K562 (cell line): Measurements from ENCODE around the gene LRRC4C. TPM values are rescaled to one million over a fixed set of nuclear protein-coding genes. Genes with fewer than 3 reads are reported as not detected.

ENCODE experiments used
- ATAC-seq: fragments of 200-7000 bp; cut with Tn5 transposase; 3 replicates; pipeline ENCODE4 v1.9.1; 2020; ENCODE audit warnings: moderate library complexity
- BruUV-seq: library from RNA; stranded (reverse); fragments of 400-500 nt; replicated peaks from 2 replicates; lab custom pipeline; 2021; lab: Mats Ljungman, UMichigan
- CTCF ChIA-PET: fragments of 300-600 bp; formaldehyde crosslinking; extraction: SDS; loops from one replicate; lab custom pipeline; 2021; ENCODE audit warnings: low intra/inter-chr PET ratio; lab: Yijun Ruan, JAX
- POLR2A ChIA-PET: fragments of 300-600, 350-650 bp; sonication (Branson Sonifier 250); formaldehyde crosslinking; extraction: SDS; loops from one replicate; lab custom pipeline; 2021; ENCODE audit warnings: antibody characterized with exemption, inconsistent platforms; lab: Yijun Ruan, JAX
- DNase-seq, 4 experiments: peaks; one replicate each; pipeline versions ENCODE4 v3.0.0 to v3.0.0-alpha.2; 2011 to 2018; ENCODE audit warnings: low spot score in 3 of 4, mixed read lengths in 3 of 4; ENCODE audit errors: extremely low read depth in 1 of 4
- FAIRE-seq: peaks from 2 replicates; lab custom pipeline; 2011; peaks lifted over from hg19 to GRCh38; lab: Jason Lieb, UNC
- H2AFZ ChIP-seq: 2 replicates; pipeline ENCODE4 v1.6.0; 2011; ENCODE audit warnings: low read depth, low read length, control low read depth, inconsistent platforms
- H3K27ac ChIP-seq: fragments of 200-600 bp; 3 replicates; pipeline ENCODE4 v1.8.0; 2011; ENCODE audit warnings: low read depth, mild to moderate bottlenecking, control low read depth, inconsistent platforms, low read length, moderate library complexity, mixed read lengths; ENCODE audit errors: extremely low read depth
- H3K27me3 ChIP-seq, 2 experiments: fragments of 300-600 bp in 1 of 2; 2 replicates in 1 of 2; 3 replicates in 1 of 2; pipeline versions ENCODE4 v1.6.0 to v1.8.0; 2011; ENCODE audit warnings: inconsistent platforms in 2 of 2, low read length in 2 of 2, mild to moderate bottlenecking in 1 of 2, mixed read lengths in 1 of 2, moderate library complexity in 1 of 2; ENCODE audit not compliant: control insufficient read depth in 2 of 2, insufficient read depth in 2 of 2
- H3K36me3 ChIP-seq: fragments of 300-600 bp; 3 replicates; pipeline ENCODE4 v1.8.0; 2011; ENCODE audit warnings: mild to moderate bottlenecking, low read length, inconsistent platforms; ENCODE audit not compliant: control insufficient read depth, insufficient read depth
- H3K4me1 ChIP-seq, 2 experiments: fragments of 200-600 bp in 1 of 2; replicated peaks in 1 of 2; 2 replicates in 1 of 2; 3 replicates in 1 of 2; pipeline versions ENCODE4 v1.5.1 to v1.8.0; 2011; ENCODE audit warnings: inconsistent platforms in 2 of 2, low read length in 2 of 2, mild to moderate bottlenecking in 1 of 2, mixed read lengths in 1 of 2, moderate library complexity in 1 of 2; ENCODE audit not compliant: control insufficient read depth in 2 of 2, insufficient read depth in 2 of 2
- H3K4me2 ChIP-seq: 2 replicates; pipeline ENCODE4 v1.6.1; 2011; ENCODE audit warnings: low read length, control low read depth, inconsistent platforms, mixed read lengths; ENCODE audit not compliant: insufficient read depth
- H3K4me3 ChIP-seq: fragments of 200-600 bp; sonication (generic), shearing (Covaris generic); 2 replicates; pipeline ENCODE4 v1.5.1; 2016; ENCODE audit warnings: control low read depth, inconsistent platforms
- H3K79me2 ChIP-seq: fragments of 200-600 bp; 3 replicates; pipeline ENCODE4 v1.8.0; 2011; ENCODE audit warnings: low read length, inconsistent platforms; ENCODE audit not compliant: control insufficient read depth, insufficient read depth
- H3K9ac ChIP-seq, 2 experiments: 2 replicates each; pipeline versions ENCODE4 v1.6.0 to v1.6.1; 2011; ENCODE audit warnings: low read depth in 2 of 2, low read length in 2 of 2, control low read depth in 1 of 2, inconsistent platforms in 1 of 2, mild to moderate bottlenecking in 1 of 2, mixed read lengths in 1 of 2; ENCODE audit not compliant: insufficient read depth in 1 of 2
- H3K9me1 ChIP-seq: one replicate; pipeline ENCODE4 v1.6.0; 2011; ENCODE audit warnings: inconsistent platforms, mild to moderate bottlenecking, low read length, moderate library complexity; ENCODE audit not compliant: control insufficient read depth, insufficient read depth
- H3K9me3 ChIP-seq: replicated peaks from 2 replicates; pipeline ENCODE4 v1.5.1; 2011; ENCODE audit warnings: low read depth, low read length, inconsistent platforms; ENCODE audit not compliant: control insufficient read depth, insufficient read depth
- H4K20me1 ChIP-seq: replicated peaks from 2 replicates; pipeline ENCODE4 v1.6.1; 2011; ENCODE audit warnings: low read length, inconsistent platforms, mixed read lengths; ENCODE audit not compliant: control insufficient read depth, insufficient read depth
- BCOR ChIP-seq: fragments of 450-650 bp; IDR thresholded peaks from 2 replicates; pipeline ENCODE4 v1.6.1; 2016
- ETV1 ChIP-seq: fragments of 450-650 bp; conservative IDR thresholded peaks from 2 replicates; pipeline ENCODE4 v1.6.1; 2016; ENCODE audit warnings: missing genetic modification characterization, control low read depth, low read depth, missing compliant biosample characterization
- HDAC2 ChIP-seq: fragments of 450-650 bp; IDR thresholded peaks from 2 replicates; pipeline ENCODE4 v1.6.1; 2016; ENCODE audit warnings: mild to moderate bottlenecking
- HOXB6 ChIP-seq: fragments of 250-450 bp; sonication (Bioruptor Pico); IDR thresholded peaks from 2 replicates; pipeline ENCODE4 v1.5.1; 2022; ENCODE audit warnings: mild to moderate bottlenecking, borderline replicate concordance
- IRF2 ChIP-seq: sonication (generic); formaldehyde crosslinking; IDR thresholded peaks from 2 replicates; pipeline ENCODE4 v1.8.1; 2022; ENCODE audit warnings: mild to moderate bottlenecking, missing genetic modification reagents
- KHSRP ChIP-seq: fragments of 450-650 bp; IDR thresholded peaks from 2 replicates; pipeline ENCODE4 v1.6.1; 2017
- KLF1 ChIP-seq: fragments of 450-650 bp; IDR thresholded peaks from 2 replicates; pipeline ENCODE4 v1.6.1; 2016; ENCODE audit warnings: missing genetic modification characterization, missing compliant biosample characterization
- NFE2L1 ChIP-seq: fragments of 450-650 bp; IDR thresholded peaks from 2 replicates; pipeline ENCODE4 v1.6.1; 2016; ENCODE audit warnings: missing genetic modification characterization, low read depth, mild to moderate bottlenecking, missing compliant biosample characterization, moderate library complexity, borderline replicate concordance
- PHB ChIP-seq: fragments of 250-450 bp; sonication (Bioruptor Pico); IDR thresholded peaks from 2 replicates; pipeline ENCODE4 v1.5.0; 2021
- POLR3G ChIP-seq: IDR thresholded peaks from 2 replicates; pipeline ENCODE4 v1.6.1; 2011; ENCODE audit not compliant: insufficient read length, insufficient replicate concordance; ENCODE audit errors: extremely low read depth
- TAL1 ChIP-seq: fragments of 450-650 bp; IDR thresholded peaks from 2 replicates; pipeline ENCODE4 v1.6.1; 2016; ENCODE audit warnings: mild to moderate bottlenecking
- USF2 ChIP-seq: sonication (generic); formaldehyde crosslinking; IDR thresholded peaks from 2 replicates; pipeline ENCODE4 v1.5.0; 2020; ENCODE audit warnings: missing genetic modification reagents
- ZNF134 ChIP-seq: fragments of 250-450 bp; sonication (Bioruptor Pico); conservative IDR thresholded peaks from 2 replicates; pipeline ENCODE4 v1.4.0; 2020
- ZNF140 ChIP-seq: fragments of 250-450 bp; sonication (Bioruptor Pico); IDR thresholded peaks from 2 replicates; pipeline ENCODE4 v1.8.0; 2021; ENCODE audit warnings: moderate library complexity, mild to moderate bottlenecking, inconsistent platforms
- ZNF589 ChIP-seq: fragments of 200-800 bp; sonication (Bioruptor generic); IDR thresholded peaks from 2 replicates; pipeline ENCODE4 v1.6.1; 2016; ENCODE audit warnings: low read depth, missing genetic modification characterization, missing compliant biosample characterization
- WGBS: fragments of 100-300 bp; shearing (Covaris generic); methylation state at CpG from one replicate; pipeline ENCODE4 v1.1.6; 2016; ENCODE audit warnings: low coverage, mixed read lengths; ENCODE audit not compliant: insufficient coverage; ENCODE audit errors: missing lambda C conversion rate; 5-methylcytosine and 5-hydroxymethylcytosine counted together
- in situ Hi-C: fragments of 300-500 bp; cut with MboI; formaldehyde crosslinking; loops from 4 replicates; pipeline ENCODE4 v1.15.0; 2018; ENCODE audit warnings: inconsistent platforms, mixed read lengths
- intact Hi-C: fragments of 100-400 bp; cut with micrococcal nuclease; formaldehyde crosslinking; loops from 2 replicates; pipeline ENCODE4 v1.14.2; 2022
- polyA plus RNA-seq, 8 experiments: library from polyadenylated mRNA; depleted of rRNA in 4 of 8; stranded (reverse) in 5 of 8; unstranded in 3 of 8; fragments of >200 nt; fragmentation: Nextera tagmentation in 2 of 8; fragmentation: Illumina TruSeq in 1 of 8; extraction: Ambion mirVana in 2 of 8; extraction: Trizol in 1 of 8; gene quantifications; 2 replicates each; pipeline versions ENCODE4 v1.2.1 to v1.2.3, GENCODE V29; 2011 to 2014; ENCODE audit warnings: inconsistent platforms in 1 of 8, missing spikeins in 1 of 8
- total RNA-seq, 7 experiments: library from RNA; depleted of rRNA in 6 of 7; stranded (reverse); fragments of >200 nt in 6 of 7; fragmentation: Illumina TruSeq in 2 of 7; extraction: Trizol in 2 of 7; gene quantifications; 2 replicates each; pipeline versions ENCODE4 v1.2.1 to v1.2.3, GENCODE V29; 2011 to 2021; ENCODE audit warnings: low replicate concordance in 1 of 7
- TF ChIP-seq, protein P1 (sequence below): sonication (generic); formaldehyde crosslinking; IDR thresholded peaks from 2 replicates; pipeline ENCODE4 v1.8.0; 2022; ENCODE audit warnings: missing genetic modification reagents, mild to moderate bottlenecking, borderline replicate concordance

Gene LRRC4C
- total and polyA plus RNA-seq, 9 of the 15 experiments (the other 6 are each of a cell fraction or from before 2014, with no cell fraction given): not detected

DNA sequence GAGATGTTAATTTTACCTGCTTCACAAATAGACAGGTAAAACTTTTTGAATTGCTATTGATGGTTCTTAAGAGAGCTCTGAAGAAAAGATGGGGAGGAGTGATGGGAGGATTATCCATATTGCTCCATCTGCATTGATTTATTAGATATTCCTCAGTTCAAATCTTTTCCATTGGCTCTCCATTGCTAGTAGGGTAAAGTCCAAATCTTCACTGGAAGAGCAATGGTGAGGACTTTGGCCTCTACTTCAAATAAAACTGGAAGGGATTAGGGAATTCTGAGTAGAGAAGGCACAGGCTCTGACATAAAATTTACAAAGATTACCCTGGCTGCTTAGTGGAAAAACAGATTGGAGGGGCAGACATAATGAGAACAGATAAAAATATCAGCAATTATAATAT is 1024.1 kb downstream of the LRRC4C start:
- DNase-seq (no peak), ATAC-seq (no peak), FAIRE-seq (no peak)
- Histone ChIP-seq H3K9me1 (no peaks in the 10 kb centered on the region), H4K20me1 (no peaks in the 10 kb centered on the region), H3K4me2 (no peak overlapping the region), H2AFZ (no peak overlapping the region), H3K79me2 (no peaks in the 10 kb centered on the region), H3K4me1 (no peaks in the 10 kb centered on the region), H3K36me3 (no peaks in the 10 kb centered on the region), H3K9ac (no peak overlapping the region), H3K9me3 (no peaks in the 10 kb centered on the region), H3K27ac (no peak overlapping the region), H3K27me3 (no peaks in the 10 kb centered on the region), H3K4me3 (no peak overlapping the region)
- POLR2A ChIA-PET: interaction anchor here (0.5 kb wide), 1 partner anchor 1479 kb away, joined by 3 read pairs; no protein-coding TSS in a partner anchor
- in situ Hi-C loops: no loop called here
- no TSS peak for BruUV-seq
- intact Hi-C loops: no loop called here
- CTCF ChIA-PET: no interaction called here
- TF ChIP-seq ETV1 (tag) (no peak), NFE2L1 (tag) (no peak), ZNF589 (CRISPR knock-in tag) (no peak)

DNA sequence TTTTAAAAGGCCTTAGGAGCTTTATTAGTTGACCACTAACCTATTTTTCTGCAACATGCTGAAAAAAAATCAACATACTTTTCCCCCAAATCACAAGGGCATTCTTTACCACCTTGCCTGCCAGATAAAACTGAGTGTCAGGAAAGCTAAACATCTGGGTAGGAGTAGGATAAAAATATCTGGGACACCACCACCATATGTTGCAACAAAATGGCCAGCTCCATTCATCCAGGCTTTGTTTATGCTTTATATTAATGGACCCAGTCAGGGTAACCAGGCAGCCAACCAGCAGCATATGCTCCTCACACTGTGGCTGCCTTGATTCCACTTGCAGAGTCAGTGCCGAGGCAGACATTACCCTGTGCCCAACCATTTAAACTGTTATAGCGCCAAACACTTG is 1024.5 kb downstream of the LRRC4C start:
- Histone ChIP-seq H4K20me1 (no peaks in the 10 kb centered on the region), H3K4me1 (no peaks in the 10 kb centered on the region), H3K4me3 (no peak overlapping the region), H3K9me1 (no peaks in the 10 kb centered on the region), H3K27me3 (no peaks in the 10 kb centered on the region), H3K36me3 (no peaks in the 10 kb centered on the region), H2AFZ (no peak overlapping the region), H3K27ac (no peak overlapping the region), H3K4me2 (no peak overlapping the region), H3K79me2 (no peaks in the 10 kb centered on the region), H3K9me3 (no peaks in the 10 kb centered on the region), H3K9ac (no peak overlapping the region)
- BruUV-seq: no TSS peak
- FAIRE-seq (no peak), ATAC-seq (no peak), DNase-seq (no peak)
- 0% methylated on average over 2 of the region's 2 CpGs for WGBS
- ChIA-PET POLR2A (interaction anchor here (0.5 kb wide), 1 partner anchor 1479 kb away, joined by 3 read pairs; no protein-coding TSS in a partner anchor), CTCF (no interaction called here)
- in situ Hi-C loops: no loop called here
- intact Hi-C loops: no loop called here
- TF ChIP-seq PHB: no peak
- TF ChIP-seq POLR3G: no peak
- TF ChIP-seq BCOR: no peak
- no peak for TF ChIP-seq ZNF134
- TF ChIP-seq KLF1 (tag): no peak
- no peak for TF ChIP-seq IRF2 (CRISPR knock-in tag)
- TF ChIP-seq HOXB6 (CRISPR knock-in tag): no peak
- no peak for TF ChIP-seq ZNF140 (CRISPR knock-in tag)
- TF ChIP-seq USF2 (CRISPR knock-in tag): no peak
- TF ChIP-seq, protein P1, sequence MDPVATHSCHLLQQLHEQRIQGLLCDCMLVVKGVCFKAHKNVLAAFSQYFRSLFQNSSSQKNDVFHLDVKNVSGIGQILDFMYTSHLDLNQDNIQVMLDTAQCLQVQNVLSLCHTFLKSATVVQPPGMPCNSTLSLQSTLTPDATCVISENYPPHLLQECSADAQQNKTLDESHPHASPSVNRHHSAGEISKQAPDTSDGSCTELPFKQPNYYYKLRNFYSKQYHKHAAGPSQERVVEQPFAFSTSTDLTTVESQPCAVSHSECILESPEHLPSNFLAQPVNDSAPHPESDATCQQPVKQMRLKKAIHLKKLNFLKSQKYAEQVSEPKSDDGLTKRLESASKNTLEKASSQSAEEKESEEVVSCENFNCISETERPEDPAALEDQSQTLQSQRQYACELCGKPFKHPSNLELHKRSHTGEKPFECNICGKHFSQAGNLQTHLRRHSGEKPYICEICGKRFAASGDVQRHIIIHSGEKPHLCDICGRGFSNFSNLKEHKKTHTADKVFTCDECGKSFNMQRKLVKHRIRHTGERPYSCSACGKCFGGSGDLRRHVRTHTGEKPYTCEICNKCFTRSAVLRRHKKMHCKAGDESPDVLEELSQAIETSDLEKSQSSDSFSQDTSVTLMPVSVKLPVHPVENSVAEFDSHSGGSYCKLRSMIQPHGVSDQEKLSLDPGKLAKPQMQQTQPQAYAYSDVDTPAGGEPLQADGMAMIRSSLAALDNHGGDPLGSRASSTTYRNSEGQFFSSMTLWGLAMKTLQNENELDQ (CRISPR knock-in tag): no peak
- TF ChIP-seq ETV1 (tag): no peak
- TF ChIP-seq KHSRP: no peak
- TF ChIP-seq HDAC2: no peak
- no peak for TF ChIP-seq TAL1
